GM03348 (cell line): ENCODE results near the gene SH3BP1.

Experiments
- DNase-seq: peaks from one replicate; pipeline ENCODE4 v3.0.0; 2012; ENCODE audit warnings: low spot score

Gene SH3BP1

GRCh38 chr22:37616201-37617083, 23.0 kb upstream of the SH3BP1 start:
- no peak for DNase-seq

GRCh38 chr22:37617431-37617830, 22.0 kb upstream of the SH3BP1 start:
- no peak for DNase-seq

GRCh38 chr22:37618072-37618656, 21.3 kb upstream of the SH3BP1 start:
- DNase-seq, result no peak

GRCh38 chr22:37618674-37619073, 20.8 kb upstream of the SH3BP1 start:
- no peak for DNase-seq

GRCh38 chr22:37619991-37620390, 19.5 kb upstream of the SH3BP1 start:
- no peak for DNase-seq

GRCh38 chr22:37621352-37621860, 18.1 kb upstream of the SH3BP1 start:
- no peak for DNase-seq

GRCh38 chr22:37623075-37624016, 16.1 kb upstream of the SH3BP1 start:
- DNase-seq, result peak; percentile 86

GRCh38 chr22:37624017-37624365, 15.5 kb upstream of the SH3BP1 start:
- DNase-seq, result no peak

- DNase-seq, result no peak
These were observed 14.6 kb upstream of the SH3BP1 start for GRCh38 chr22:37624876-37625275.

GRCh38 chr22:37625737-37626136, 13.7 kb upstream of the SH3BP1 start:
- DNase-seq, result no peak

GRCh38 chr22:37626144-37626543, 13.3 kb upstream of the SH3BP1 start:
- no peak for DNase-seq

- DNase-seq, result no peak
These were observed 12.9 kb upstream of the SH3BP1 start for GRCh38 chr22:37626556-37627075.

GRCh38 chr22:37627121-37627520, 12.3 kb upstream of the SH3BP1 start:
- DNase-seq, result no peak

GRCh38 chr22:37627545-37627944, 11.9 kb upstream of the SH3BP1 start:
- DNase-seq, result no peak

- DNase-seq, result no peak
These were observed 10.6 kb upstream of the SH3BP1 start for GRCh38 chr22:37628830-37629229.

GRCh38 chr22:37629928-37630327, 9.5 kb upstream of the SH3BP1 start:
- no peak for DNase-seq

- no peak for DNase-seq
These were observed 8.5 kb upstream of the SH3BP1 start for GRCh38 chr22:37630839-37631435.

GRCh38 chr22:37631448-37632173, 7.9 kb upstream of the SH3BP1 start:
- no peak for DNase-seq

GRCh38 chr22:37632174-37633088, 7.0 kb upstream of the SH3BP1 start:
- no peak for DNase-seq

GRCh38 chr22:37633089-37633624, 6.3 kb upstream of the SH3BP1 start:
- no peak for DNase-seq
